ENCODE results near the gene FAM151A.

GRCh38 chr1:54570161-54570560 lies 53.2 kb downstream of the FAM151A start:
- no peak for TF ChIP-seq YY1 (IDR thresholded peaks at IDR 0.05; ENCODE audit: low read depth)
- no peak for TF ChIP-seq RAD21 (IDR thresholded peaks at IDR 0.05; ENCODE audit: low read depth)
- no peak for TF ChIP-seq REST (IDR thresholded peaks at IDR 0.05; ENCODE audit: low read depth)
- TF ChIP-seq USF1 (IDR thresholded peaks at IDR 0.05), result no peak
- no peak for TF ChIP-seq EP300 (IDR thresholded peaks at IDR 0.05; ENCODE audit: borderline replicate concordance)
- TF ChIP-seq CREB1 (IDR thresholded peaks at IDR 0.05; ENCODE audit: low read depth), result no peak
- no peak for TF ChIP-seq MAX (IDR thresholded peaks at IDR 0.05)
- no peak for TF ChIP-seq FOXM1 (IDR thresholded peaks at IDR 0.05; ENCODE audit: borderline replicate concordance, low read depth)
